ENCODE measurements around the gene TRPM8.

DNA sequence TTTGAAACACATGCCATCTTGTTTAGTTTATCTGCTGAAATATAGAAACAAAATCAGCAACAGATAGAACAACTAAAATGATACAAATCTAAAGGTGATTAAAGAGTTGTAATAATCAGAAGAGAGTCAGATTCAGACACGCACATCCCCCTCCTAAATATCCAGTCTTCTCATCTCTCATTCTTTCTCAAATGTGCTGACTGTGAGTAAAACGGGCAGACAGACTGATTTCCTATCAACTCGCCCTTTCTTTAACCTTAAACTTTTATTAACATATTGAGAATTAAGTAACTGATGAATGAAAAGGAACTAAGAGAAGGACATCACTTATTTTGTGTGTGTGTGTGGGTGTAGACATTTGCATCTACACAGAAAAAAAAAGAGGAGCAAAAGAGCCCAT, 98.7 kb downstream of the TRPM8 start:
- TF ChIP-seq SIN3A (IDR thresholded peaks at IDR 0.05; ENCODE audit: borderline replicate concordance, insufficient read depth, low read length) (no peak), POLR2AphosphoS5 (IDR thresholded peaks at IDR 0.05; ENCODE audit: low read depth, low read length) (no peak), TAF1 (IDR thresholded peaks at IDR 0.05; ENCODE audit: borderline replicate concordance, insufficient read depth, low read length) (no peak), FOXP2 (optimal IDR thresholded peaks at IDR 0.05; ENCODE audit: borderline replicate concordance, extremely low read depth, extremely low read length, insufficient read depth) (no peak)
- TF ChIP-seq, protein P1, sequence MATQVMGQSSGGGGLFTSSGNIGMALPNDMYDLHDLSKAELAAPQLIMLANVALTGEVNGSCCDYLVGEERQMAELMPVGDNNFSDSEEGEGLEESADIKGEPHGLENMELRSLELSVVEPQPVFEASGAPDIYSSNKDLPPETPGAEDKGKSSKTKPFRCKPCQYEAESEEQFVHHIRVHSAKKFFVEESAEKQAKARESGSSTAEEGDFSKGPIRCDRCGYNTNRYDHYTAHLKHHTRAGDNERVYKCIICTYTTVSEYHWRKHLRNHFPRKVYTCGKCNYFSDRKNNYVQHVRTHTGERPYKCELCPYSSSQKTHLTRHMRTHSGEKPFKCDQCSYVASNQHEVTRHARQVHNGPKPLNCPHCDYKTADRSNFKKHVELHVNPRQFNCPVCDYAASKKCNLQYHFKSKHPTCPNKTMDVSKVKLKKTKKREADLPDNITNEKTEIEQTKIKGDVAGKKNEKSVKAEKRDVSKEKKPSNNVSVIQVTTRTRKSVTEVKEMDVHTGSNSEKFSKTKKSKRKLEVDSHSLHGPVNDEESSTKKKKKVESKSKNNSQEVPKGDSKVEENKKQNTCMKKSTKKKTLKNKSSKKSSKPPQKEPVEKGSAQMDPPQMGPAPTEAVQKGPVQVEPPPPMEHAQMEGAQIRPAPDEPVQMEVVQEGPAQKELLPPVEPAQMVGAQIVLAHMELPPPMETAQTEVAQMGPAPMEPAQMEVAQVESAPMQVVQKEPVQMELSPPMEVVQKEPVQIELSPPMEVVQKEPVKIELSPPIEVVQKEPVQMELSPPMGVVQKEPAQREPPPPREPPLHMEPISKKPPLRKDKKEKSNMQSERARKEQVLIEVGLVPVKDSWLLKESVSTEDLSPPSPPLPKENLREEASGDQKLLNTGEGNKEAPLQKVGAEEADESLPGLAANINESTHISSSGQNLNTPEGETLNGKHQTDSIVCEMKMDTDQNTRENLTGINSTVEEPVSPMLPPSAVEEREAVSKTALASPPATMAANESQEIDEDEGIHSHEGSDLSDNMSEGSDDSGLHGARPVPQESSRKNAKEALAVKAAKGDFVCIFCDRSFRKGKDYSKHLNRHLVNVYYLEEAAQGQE (IDR thresholded peaks at IDR 0.05; ENCODE audit: insufficient read depth in 1 of 2, low read depth in 2 of 2, low read length in 2 of 2) = no peak

All from PFSK-1 (cell line).